ENCODE data around the gene FOSL1. TPM values are rescaled to one million over a fixed set of nuclear protein-coding genes. Genes with fewer than 3 reads are reported as not detected.

FOSL1 gene
- total RNA-seq, 1 experiment from 2014 or later = 20.5 TPM

DNA sequence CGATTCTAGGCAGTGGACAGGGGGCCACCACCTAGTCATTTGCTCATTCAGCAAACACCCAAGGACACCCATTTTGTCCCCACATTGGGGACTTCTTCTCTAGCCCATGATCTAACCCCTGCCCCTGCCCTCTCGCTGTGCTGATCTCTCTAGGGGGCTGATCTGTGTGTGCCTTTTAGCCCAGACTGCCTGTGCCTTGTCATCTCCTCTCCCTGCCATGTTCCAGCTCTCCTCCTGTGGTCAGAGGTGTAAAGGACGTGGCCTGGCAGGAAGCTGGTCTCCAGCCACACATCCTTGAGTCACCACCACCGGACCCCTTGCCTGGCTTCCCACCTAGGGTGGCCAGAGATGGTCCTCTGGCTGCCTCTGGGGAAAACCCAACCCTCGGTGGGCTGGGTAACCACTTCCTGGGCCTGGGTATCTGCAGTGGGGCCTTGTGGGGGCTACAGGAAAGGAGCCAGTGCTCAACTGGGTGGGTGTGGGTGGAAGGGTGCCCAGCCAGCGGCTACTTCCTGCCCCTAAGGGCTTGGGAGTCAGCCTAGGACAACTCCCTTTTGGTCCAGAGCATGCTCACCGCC is 19.3 kb downstream of the FOSL1 start (continued):
- TF ChIP-seq, protein P1, sequence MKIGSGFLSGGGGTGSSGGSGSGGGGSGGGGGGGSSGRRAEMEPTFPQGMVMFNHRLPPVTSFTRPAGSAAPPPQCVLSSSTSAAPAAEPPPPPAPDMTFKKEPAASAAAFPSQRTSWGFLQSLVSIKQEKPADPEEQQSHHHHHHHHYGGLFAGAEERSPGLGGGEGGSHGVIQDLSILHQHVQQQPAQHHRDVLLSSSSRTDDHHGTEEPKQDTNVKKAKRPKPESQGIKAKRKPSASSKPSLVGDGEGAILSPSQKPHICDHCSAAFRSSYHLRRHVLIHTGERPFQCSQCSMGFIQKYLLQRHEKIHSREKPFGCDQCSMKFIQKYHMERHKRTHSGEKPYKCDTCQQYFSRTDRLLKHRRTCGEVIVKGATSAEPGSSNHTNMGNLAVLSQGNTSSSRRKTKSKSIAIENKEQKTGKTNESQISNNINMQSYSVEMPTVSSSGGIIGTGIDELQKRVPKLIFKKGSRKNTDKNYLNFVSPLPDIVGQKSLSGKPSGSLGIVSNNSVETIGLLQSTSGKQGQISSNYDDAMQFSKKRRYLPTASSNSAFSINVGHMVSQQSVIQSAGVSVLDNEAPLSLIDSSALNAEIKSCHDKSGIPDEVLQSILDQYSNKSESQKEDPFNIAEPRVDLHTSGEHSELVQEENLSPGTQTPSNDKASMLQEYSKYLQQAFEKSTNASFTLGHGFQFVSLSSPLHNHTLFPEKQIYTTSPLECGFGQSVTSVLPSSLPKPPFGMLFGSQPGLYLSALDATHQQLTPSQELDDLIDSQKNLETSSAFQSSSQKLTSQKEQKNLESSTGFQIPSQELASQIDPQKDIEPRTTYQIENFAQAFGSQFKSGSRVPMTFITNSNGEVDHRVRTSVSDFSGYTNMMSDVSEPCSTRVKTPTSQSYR (CRISPR knock-in tag; IDR thresholded peaks at IDR 0.05) = no peak
- TF ChIP-seq ZNF121 (CRISPR knock-in tag; IDR thresholded peaks at IDR 0.05) = no peak

DNA sequence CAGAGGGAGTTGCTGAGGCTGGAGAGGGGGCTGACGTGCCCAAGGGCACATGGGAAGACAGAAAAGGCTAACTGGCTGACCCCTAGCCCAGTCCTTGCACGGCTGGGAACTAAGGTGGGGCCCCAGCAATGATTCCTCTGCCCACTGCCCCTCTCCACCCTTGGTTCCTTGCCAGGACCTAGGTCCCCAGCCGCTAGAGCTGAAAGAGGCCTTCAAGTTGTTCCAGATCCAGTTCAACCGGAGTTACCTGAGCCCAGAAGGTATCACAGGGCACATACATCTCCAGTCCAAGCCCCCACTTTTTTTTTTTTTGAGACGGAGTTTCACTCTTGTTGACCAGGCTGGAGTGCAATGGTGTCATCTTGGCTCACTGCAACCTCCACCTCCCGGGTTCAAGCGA is 20.2 kb downstream of the FOSL1 start:
- no peak overlapping the region for H3K4me3 Mint-ChIP-seq
- H3K4me1 Mint-ChIP-seq = peaks cover 2% of the 10 kb centered on the region
- H3K27me3 Mint-ChIP-seq (ENCODE audit: low read depth) = peaks cover 14% of the 10 kb centered on the region
- ChIA-PET CTCF (interaction anchor here (1.3 to 2.7 kb wide), 5 partner anchors 8 to 32 kb away, joined by 3 to 24 read pairs (median 5); partner anchors contain the start of genes CCDC85B, FIBP and MUS81), POLR2A (interaction anchor here (1.1 kb wide), 1 partner anchor 8 kb away, joined by 3 read pairs; the partner anchor contains the start of gene FIBP)
- ATAC-seq = no peak
- peaks cover 24% of the 10 kb centered on the region for H3K36me3 Mint-ChIP-seq
- no peak for TF ChIP-seq ZNF396 (CRISPR knock-in tag; IDR thresholded peaks at IDR 0.05; ENCODE audit: borderline replicate concordance)
- no peak for TF ChIP-seq TEAD4 (CRISPR knock-in tag; IDR thresholded peaks at IDR 0.05)
- no peak for DNase-seq (ENCODE audit: low spot score)
- H3K27ac Mint-ChIP-seq = no peak overlapping the region
- no peaks in the 10 kb centered on the region for H3K9me3 Mint-ChIP-seq

DNA sequence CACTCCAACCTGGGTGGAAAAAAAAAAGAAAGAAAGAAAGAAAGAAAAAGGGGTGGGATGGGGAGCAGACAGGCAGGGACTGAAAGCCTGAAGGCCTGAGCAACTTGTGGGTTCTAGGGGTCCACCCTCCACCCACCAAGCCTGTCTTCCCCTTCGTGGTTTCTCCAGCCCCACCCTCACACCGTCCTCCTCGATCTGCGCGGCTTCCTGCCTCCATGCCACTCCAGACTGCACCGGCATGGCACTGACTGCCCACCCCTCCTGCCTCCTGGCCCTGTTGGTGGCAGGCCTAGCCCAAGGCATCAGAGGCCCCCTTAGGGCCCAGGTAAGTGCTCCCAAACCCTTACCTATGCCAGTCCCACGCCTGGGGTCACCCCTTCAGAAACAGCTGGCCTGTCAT is 20.6 kb downstream of the FOSL1 start, which contains the start of gene CTSW:
TSS of gene CTSW (plus strand) at position 221 of the 400 bp plus-strand sequence. CDS start at position 239, 18 bp downstream.
- Mint-ChIP-seq H3K4me1 (peaks cover 2% of the 10 kb centered on the region), H3K4me3 (no peak within 1 kb of the TSS), H3K9me3 (no peaks in the 10 kb centered on the region), H3K27ac (no peak within 1 kb of the TSS), H3K27me3 (ENCODE audit: low read depth) (peaks cover 14% of the 10 kb centered on the region), H3K36me3 (peaks cover 20% of the 10 kb centered on the region)
- POLR2A ChIA-PET = interaction anchor here (0.6 to 1.1 kb wide), 2 partner anchors 9 to 10 kb away, joined by 3 read pairs; partner anchors contain the start of gene FIBP
- ATAC-seq (no peak), DNase-seq (ENCODE audit: low spot score) (no peak)
- CTCF ChIA-PET = interaction anchor here (1.0 to 2.7 kb wide), 6 partner anchors 8 to 143 kb away, joined by 3 to 24 read pairs (median 4); partner anchors contain the start of genes CCDC85B, FIBP and MUS81
- TF ChIP-seq, protein P1 (CRISPR knock-in tag; IDR thresholded peaks at IDR 0.05) = no peak
- TF ChIP-seq ATF1 (CRISPR knock-in tag; IDR thresholded peaks at IDR 0.05) (no peak), NFATC4 (CRISPR knock-in tag; IDR thresholded peaks at IDR 0.05) (no peak), ZNF396 (CRISPR knock-in tag; IDR thresholded peaks at IDR 0.05; ENCODE audit: borderline replicate concordance) (no peak), ZNF263 (CRISPR knock-in tag; IDR thresholded peaks at IDR 0.05; ENCODE audit: low read depth) (no peak), TP53 (CRISPR knock-in tag; IDR thresholded peaks at IDR 0.05) (no peak), CREB1 (CRISPR knock-in tag; IDR thresholded peaks at IDR 0.05) (no peak)
- TF ChIP-seq, protein P2, sequence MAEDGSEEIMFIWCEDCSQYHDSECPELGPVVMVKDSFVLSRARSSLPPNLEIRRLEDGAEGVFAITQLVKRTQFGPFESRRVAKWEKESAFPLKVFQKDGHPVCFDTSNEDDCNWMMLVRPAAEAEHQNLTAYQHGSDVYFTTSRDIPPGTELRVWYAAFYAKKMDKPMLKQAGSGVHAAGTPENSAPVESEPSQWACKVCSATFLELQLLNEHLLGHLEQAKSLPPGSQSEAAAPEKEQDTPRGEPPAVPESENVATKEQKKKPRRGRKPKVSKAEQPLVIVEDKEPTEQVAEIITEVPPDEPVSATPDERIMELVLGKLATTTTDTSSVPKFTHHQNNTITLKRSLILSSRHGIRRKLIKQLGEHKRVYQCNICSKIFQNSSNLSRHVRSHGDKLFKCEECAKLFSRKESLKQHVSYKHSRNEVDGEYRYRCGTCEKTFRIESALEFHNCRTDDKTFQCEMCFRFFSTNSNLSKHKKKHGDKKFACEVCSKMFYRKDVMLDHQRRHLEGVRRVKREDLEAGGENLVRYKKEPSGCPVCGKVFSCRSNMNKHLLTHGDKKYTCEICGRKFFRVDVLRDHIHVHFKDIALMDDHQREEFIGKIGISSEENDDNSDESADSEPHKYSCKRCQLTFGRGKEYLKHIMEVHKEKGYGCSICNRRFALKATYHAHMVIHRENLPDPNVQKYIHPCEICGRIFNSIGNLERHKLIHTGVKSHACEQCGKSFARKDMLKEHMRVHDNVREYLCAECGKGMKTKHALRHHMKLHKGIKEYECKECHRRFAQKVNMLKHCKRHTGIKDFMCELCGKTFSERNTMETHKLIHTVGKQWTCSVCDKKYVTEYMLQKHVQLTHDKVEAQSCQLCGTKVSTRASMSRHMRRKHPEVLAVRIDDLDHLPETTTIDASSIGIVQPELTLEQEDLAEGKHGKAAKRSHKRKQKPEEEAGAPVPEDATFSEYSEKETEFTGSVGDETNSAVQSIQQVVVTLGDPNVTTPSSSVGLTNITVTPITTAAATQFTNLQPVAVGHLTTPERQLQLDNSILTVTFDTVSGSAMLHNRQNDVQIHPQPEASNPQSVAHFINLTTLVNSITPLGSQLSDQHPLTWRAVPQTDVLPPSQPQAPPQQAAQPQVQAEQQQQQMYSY (CRISPR knock-in tag; IDR thresholded peaks at IDR 0.05) = no peak
- TF ChIP-seq, protein P3, sequence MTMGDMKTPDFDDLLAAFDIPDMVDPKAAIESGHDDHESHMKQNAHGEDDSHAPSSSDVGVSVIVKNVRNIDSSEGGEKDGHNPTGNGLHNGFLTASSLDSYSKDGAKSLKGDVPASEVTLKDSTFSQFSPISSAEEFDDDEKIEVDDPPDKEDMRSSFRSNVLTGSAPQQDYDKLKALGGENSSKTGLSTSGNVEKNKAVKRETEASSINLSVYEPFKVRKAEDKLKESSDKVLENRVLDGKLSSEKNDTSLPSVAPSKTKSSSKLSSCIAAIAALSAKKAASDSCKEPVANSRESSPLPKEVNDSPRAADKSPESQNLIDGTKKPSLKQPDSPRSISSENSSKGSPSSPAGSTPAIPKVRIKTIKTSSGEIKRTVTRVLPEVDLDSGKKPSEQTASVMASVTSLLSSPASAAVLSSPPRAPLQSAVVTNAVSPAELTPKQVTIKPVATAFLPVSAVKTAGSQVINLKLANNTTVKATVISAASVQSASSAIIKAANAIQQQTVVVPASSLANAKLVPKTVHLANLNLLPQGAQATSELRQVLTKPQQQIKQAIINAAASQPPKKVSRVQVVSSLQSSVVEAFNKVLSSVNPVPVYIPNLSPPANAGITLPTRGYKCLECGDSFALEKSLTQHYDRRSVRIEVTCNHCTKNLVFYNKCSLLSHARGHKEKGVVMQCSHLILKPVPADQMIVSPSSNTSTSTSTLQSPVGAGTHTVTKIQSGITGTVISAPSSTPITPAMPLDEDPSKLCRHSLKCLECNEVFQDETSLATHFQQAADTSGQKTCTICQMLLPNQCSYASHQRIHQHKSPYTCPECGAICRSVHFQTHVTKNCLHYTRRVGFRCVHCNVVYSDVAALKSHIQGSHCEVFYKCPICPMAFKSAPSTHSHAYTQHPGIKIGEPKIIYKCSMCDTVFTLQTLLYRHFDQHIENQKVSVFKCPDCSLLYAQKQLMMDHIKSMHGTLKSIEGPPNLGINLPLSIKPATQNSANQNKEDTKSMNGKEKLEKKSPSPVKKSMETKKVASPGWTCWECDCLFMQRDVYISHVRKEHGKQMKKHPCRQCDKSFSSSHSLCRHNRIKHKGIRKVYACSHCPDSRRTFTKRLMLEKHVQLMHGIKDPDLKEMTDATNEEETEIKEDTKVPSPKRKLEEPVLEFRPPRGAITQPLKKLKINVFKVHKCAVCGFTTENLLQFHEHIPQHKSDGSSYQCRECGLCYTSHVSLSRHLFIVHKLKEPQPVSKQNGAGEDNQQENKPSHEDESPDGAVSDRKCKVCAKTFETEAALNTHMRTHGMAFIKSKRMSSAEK (CRISPR knock-in tag; IDR thresholded peaks at IDR 0.05; ENCODE audit: borderline replicate concordance) = no peak
- TF ChIP-seq, protein P4, sequence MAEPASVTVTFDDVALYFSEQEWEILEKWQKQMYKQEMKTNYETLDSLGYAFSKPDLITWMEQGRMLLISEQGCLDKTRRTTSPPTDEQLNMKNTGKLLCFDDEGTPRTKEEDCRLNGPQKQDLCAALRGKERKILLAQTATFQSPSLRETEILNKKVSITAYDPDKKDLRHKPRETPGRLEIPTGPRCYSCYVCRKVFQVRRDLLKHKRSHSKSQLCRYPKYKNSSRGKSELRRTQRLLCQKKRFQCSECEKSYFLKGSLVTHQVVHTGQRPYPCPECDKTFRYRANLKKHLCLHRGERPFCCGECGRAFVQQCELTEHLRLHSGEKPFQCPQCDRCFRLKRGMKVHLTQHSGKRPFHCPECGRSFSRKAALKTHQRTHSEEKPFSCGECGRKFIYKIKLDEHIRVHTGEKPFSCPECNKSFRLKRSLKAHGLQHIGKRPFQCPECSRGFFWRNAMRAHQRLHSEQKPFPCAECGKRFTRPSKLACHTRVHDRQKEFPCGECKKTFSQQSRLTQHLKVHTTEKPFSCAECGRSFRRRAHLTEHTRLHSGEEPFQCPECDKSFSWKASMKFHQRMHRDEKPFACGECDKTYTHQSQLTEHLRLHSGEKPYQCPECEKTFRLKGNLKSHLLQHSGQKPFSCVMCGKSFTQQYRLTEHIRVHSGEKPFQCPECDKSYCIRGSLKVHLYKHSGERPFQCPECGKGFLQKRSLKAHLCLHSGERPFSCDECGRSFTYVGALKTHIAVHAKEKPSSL (CRISPR knock-in tag; conservative IDR thresholded peaks at IDR 0.05) = no peak
- TF ChIP-seq, protein P5, sequence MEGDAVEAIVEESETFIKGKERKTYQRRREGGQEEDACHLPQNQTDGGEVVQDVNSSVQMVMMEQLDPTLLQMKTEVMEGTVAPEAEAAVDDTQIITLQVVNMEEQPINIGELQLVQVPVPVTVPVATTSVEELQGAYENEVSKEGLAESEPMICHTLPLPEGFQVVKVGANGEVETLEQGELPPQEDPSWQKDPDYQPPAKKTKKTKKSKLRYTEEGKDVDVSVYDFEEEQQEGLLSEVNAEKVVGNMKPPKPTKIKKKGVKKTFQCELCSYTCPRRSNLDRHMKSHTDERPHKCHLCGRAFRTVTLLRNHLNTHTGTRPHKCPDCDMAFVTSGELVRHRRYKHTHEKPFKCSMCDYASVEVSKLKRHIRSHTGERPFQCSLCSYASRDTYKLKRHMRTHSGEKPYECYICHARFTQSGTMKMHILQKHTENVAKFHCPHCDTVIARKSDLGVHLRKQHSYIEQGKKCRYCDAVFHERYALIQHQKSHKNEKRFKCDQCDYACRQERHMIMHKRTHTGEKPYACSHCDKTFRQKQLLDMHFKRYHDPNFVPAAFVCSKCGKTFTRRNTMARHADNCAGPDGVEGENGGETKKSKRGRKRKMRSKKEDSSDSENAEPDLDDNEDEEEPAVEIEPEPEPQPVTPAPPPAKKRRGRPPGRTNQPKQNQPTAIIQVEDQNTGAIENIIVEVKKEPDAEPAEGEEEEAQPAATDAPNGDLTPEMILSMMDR (IDR thresholded peaks at IDR 0.05) = no peak
